ENCODE results near the gene KNOP1. TPM values are rescaled to one million over a fixed set of nuclear protein-coding genes. Genes with fewer than 3 reads are reported as not detected.
A peak's percentile ranks its signal among the peaks of the same experiment; 100 is the strongest.

The KNOP1 gene
- total and polyA plus RNA-seq, 2 of the 13 experiments (the other 11 are each of a cell fraction or from before 2014, with no cell fraction given): 21.2 to 57.5 TPM

- intact Hi-C loops (cut with micrococcal nuclease; ENCODE audit: unreplicated experiment) (loop anchor here (5.0 kb wide), 1 partner anchor 37 kb away; the partner anchor contains the start of genes IQCK and KNOP1), in situ Hi-C loops (cut with HindIII; ENCODE audit: extremely low pct_ligation_motif_present, low pct_unique_long_range_greater_than_20kb) (no loop called here)
- no peak overlapping the region for H3K9ac ChIP-seq (ENCODE audit: insufficient read depth, low read depth, low read length)
- WGBS (ENCODE audit: low lambda C conversion rate): 69% methylated on average over 12 of the region's 12 CpGs
- H2AFZ ChIP-seq (ENCODE audit: low read length): no peak overlapping the region
- H3K4me2 ChIP-seq (ENCODE audit: low read depth, low read length): no peak overlapping the region
- H3K4me1 ChIP-seq (ENCODE audit: insufficient read depth, low read length): peaks cover 60% of the 10 kb centered on the region
- no TSS peak for BruUV-seq (replicated peaks)
- FAIRE-seq: no peak
- no peaks in the 10 kb centered on the region for H3K9me3 ChIP-seq (ENCODE audit: low read length)
- CTCF ChIA-PET (ENCODE audit: low intra/inter-chr PET ratio, low total read pairs): no interaction called here
- no peaks in the 10 kb centered on the region for H3K36me3 ChIP-seq (replicated peaks in 1 of 2; ENCODE audit: control insufficient read depth in 1 of 2, insufficient read depth in 2 of 2, low read length in 2 of 2)
- H3K27ac ChIP-seq (ENCODE audit: extremely low read length, insufficient read depth, low read length): no peak overlapping the region
- H3K27me3 ChIP-seq (ENCODE audit: control insufficient read depth in 1 of 2, insufficient read depth in 2 of 2, low read length in 2 of 2): no peaks in the 10 kb centered on the region
- POLR2A ChIA-PET: no interaction called here
- H4K20me1 ChIP-seq (ENCODE audit: insufficient read depth, low read length): no peaks in the 10 kb centered on the region
- H3K4me3 ChIP-seq (replicated peaks in 1 of 3; ENCODE audit: insufficient read depth in 1 of 3, low read depth in 2 of 3, low read length in 3 of 3): no peak overlapping the region
- peak; percentile 29; the same call in 1 of the 2 replicates for TF ChIP-seq PATZ1 (CRISPR knock-in tag; IDR thresholded peaks at IDR 0.05)
- TF ChIP-seq SOX13 (IDR thresholded peaks at IDR 0.05): no peak
- TF ChIP-seq SOX13 (CRISPR knock-in tag; conservative IDR thresholded peaks at IDR 0.05 in 1 of 2, IDR thresholded peaks at IDR 0.05 in 1 of 2): peak in 1 of 2 experiments; percentile 73; a peak in 2 of 4 replicates
- TF ChIP-seq ZNF30 (CRISPR knock-in tag; IDR thresholded peaks at IDR 0.05): no peak
- TF ChIP-seq FOXA1 (IDR thresholded peaks at IDR 0.05): no peak
- TF ChIP-seq FOXA1 (CRISPR knock-in tag; IDR thresholded peaks at IDR 0.05): peak; percentile 15; the same call in 1 of the 2 replicates
- TF ChIP-seq RORA (CRISPR knock-in tag; IDR thresholded peaks at IDR 0.05): no peak
- TF ChIP-seq TFAP4 (IDR thresholded peaks at IDR 0.05; ENCODE audit: borderline replicate concordance, low read depth): no peak
- TF ChIP-seq ZBTB46 (CRISPR knock-in tag; IDR thresholded peaks at IDR 0.05; ENCODE audit: borderline replicate concordance): 0 out of 2 replicates have a peak, but pooled peaks have one; percentile 21
- peak; percentile 44; the same call in 1 of the 2 replicates for TF ChIP-seq SOX5 (CRISPR knock-in tag; IDR thresholded peaks at IDR 0.05; ENCODE audit: borderline replicate concordance)
- no peak for TF ChIP-seq MZF1 (CRISPR knock-in tag; IDR thresholded peaks at IDR 0.05; ENCODE audit: borderline replicate concordance)
- no peak for TF ChIP-seq ZNF879 (CRISPR knock-in tag; IDR thresholded peaks at IDR 0.05)
- TF ChIP-seq SSRP1 (CRISPR knock-in tag; IDR thresholded peaks at IDR 0.05): no peak
- no peaks in the 10 kb centered on the region for H3K79me2 ChIP-seq (ENCODE audit: insufficient read depth, low read length)
- peak; percentile 46; the same call in 2 of the 3 replicates for ATAC-seq
- peak; percentile 39 for DNase-seq (ENCODE audit: low spot score)
These were observed 36.0 kb upstream of the KNOP1 start for GRCh38 chr16:19753815-19754643.

All from HepG2 (cell line).